Kidney capillary endothelial cell (primary cell): ENCODE results near the gene DPEP1.
"Not testable (repeated sequence)": the region's sequence is repeated elsewhere in the genome, so short reads cannot be mapped to it uniquely, and the experiment has no call there.

ENCODE experiments used
- DNase-seq: peaks from one replicate; pipeline ENCODE4 v3.0.0-alpha.2; 2018; ENCODE audit warnings: low spot score

DPEP1 gene

DNA sequence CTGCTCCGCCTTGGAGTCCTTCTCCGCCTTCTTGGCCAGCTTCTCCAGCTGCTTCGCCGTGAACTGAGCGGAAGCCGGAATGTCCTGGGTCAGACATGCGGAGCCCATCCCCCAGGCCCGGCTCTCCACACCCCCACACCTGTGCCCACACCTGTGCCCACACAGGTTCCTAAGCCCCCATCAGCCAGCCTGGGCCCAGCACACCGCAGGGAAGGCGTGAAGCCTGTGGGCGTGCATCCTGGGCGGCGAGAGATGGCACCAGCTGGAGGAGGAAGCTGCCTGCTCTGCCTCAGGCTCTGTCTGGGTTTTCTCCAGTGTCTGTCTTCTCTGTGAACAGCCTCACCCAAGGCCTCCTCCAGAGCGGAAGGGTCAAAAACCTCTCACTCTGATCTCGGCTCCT lies 38.1 kb downstream of the DPEP1 start:
- no peak for DNase-seq

DNA sequence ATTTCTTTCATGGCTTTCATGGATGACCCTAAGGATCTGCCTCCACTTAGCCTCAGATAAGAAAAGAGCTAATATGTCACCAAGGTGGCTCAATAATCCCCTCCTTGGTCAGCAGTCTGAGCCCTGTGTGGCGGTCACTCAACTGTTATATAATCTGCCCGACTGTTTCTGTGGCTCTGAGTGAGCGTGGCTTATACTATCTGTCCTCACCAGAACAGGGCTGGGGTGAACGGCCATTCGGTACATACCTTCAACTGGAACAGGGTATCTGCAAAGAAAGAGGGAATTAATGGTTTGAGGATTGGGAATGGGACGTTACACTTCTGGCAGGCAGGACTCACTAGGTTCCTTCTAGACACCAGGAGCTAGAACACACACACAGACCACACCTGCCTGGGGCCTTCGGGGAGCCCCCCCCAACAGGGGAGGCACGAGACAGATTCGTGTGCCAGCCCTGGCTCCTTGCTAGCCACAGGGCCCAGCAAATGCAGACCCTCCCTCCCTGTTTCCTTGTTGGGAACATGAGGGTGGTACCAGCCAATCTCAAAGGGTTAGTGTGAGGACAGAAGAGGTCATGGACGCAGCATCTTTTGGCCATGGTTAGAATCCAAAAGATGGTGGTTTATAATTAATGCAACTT lies 40.3 kb downstream of the DPEP1 start:
- DNase-seq: no peak

DNA sequence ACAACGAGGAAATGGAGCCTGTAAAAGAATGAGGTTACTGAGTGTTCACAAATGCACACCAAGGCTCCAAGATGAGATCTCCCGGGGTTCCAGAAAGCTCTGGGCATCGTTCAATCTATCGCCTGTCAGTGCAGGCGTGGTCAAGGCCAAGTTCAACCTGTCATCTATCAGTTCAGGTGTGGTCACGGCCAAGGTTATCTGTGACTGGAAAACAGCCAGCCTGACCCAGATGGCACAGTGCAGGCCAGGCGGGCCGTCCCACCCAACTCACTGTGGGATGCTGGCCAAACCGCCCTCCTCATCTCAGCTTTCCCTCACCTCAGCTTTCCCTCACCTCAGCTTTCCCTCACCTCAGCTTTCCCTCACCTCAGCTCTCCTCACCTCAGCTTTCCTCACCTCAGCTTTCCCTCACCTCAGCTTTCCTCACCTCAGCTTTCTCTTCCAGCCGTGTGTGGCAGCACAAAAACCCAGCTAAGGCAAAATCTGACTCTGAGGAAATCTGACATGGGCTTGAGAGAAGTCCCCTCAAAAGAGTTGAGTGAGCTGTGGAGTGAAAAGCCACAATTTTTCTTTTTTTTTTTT lies 41.7 kb downstream of the DPEP1 start:
- DNase-seq: no peak

GRCh38 chr16:89656435-89657121 lies 43.1 kb downstream of the DPEP1 start:
- DNase-seq: no peak

DNA sequence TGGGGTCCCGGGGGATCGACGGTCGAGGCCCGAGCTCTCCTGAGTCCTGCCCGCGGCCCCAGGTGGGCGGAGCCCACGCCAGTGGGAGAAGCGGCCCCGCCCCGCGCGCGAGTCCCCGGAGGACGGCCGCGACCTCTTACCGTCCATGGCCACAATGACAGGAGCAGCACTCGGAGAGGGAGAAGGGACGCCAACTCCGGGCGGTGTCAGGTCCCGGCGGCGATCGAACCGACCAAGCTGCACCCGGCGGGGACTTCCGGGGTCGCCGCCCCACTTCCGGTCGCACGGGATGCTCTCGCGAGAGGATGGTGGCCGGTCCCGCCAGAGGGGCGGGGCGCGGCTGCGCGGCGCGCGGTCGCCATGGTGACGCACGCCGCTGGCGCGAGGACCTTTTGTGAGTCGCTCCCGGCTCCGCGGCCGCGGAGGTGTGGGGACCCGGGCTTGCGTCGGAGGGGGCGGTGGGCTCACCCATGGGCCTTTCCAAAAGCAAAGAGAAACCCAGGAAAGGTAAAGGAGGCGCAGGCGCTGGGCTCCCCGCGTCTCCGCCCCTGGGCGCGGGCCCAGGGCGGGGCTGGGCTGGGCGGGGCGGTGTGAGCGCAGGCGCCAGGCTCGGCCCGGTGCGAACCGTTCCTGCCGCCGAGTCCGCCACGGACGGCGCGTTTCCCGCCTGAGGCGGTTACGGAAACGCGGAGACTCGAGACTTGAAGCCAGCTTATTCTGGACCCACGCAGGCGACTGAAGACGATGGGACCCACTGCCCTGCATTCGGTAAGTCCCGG lies 44.2 kb downstream of the DPEP1 start, which contains the start of the genes CHMP1A and SPATA33:
TSS of gene CHMP1A (minus strand) at position 267 of the 779 bp plus-strand sequence. CDS start at position 147, 120 bp downstream.
TSS of gene SPATA33 (plus strand) at position 395 of the 779 bp plus-strand sequence. CDS start at position 471, 76 bp downstream.
- peak; percentile 75 for DNase-seq

GRCh38 chr16:89658221-89658879 lies 44.9 kb downstream of the DPEP1 start:
- no peak for DNase-seq

GRCh38 chr16:89660146-89660545 lies 46.7 kb downstream of the DPEP1 start:
- no peak for DNase-seq

DNA sequence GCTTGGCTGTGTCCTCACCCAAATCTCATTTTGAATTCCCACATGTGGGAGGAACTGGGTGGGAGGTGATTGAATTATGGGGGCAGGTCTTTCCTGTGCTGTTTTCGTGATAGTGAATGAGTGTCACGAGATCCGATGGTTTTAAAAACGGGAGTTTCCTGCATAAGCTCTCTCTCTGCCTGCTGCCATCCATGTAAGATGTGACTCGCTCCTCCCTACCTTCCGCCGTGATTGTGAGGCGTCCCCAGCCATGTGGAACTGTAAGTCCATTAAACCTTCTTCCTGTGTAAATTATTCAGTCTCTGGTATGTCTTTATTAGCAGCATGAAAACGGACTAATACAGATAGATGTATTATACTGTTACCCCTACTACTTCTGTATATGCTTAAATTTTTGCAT lies 47.8 kb downstream of the DPEP1 start:
- no peak for DNase-seq

- not testable (repeated sequence) for DNase-seq
Observed at GRCh38 chr16:89664238-89664637, 50.8 kb downstream of the DPEP1 start.

- DNase-seq: not testable (repeated sequence)
Observed at GRCh38 chr16:89667000-89667399, 53.6 kb downstream of the DPEP1 start.

DNA sequence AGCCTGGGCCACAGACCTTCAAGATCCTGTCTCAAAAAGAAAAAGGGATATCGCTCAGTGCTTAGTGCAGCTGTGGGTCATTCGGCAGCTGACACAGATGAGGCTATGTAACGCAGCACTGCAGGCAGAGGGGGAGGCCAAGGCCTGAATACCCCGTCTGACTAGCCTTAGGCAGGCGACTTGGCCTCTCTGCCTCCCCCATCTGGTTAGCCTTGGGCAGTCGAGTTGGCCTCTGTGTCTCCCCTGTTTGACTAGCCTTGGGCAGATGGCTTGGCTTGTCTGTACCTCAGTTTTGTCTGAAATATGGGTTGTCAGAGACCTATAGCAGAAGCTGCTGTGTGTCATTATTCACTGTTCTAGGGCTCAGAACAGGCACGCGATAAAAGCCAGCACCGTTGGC lies 54.2 kb downstream of the DPEP1 start:
- DNase-seq: no peak

DNA sequence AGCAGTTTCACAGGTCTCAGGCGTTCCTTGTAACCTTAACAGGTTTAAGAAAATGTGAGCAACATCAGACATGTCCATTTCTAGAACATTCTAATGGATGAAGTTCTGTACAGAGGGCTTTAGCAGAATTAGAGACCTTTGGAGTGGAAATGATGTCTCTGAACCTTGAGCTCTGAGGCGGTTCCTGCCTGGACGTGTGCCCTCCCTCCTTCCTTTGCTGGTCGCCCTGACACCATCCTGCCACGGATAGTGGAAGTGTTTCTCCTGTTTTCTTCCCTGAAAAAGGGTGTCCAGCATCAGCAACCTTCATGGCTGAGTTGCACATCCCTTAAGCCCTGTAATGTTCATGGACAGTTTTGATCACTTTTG lies 55.3 kb downstream of the DPEP1 start:
- no peak for DNase-seq

- DNase-seq: no peak
Observed at GRCh38 chr16:89669755-89670154, 56.3 kb downstream of the DPEP1 start.

GRCh38 chr16:89670496-89671431 lies 57.3 kb downstream of the DPEP1 start:
- DNase-seq: no peak

DNA sequence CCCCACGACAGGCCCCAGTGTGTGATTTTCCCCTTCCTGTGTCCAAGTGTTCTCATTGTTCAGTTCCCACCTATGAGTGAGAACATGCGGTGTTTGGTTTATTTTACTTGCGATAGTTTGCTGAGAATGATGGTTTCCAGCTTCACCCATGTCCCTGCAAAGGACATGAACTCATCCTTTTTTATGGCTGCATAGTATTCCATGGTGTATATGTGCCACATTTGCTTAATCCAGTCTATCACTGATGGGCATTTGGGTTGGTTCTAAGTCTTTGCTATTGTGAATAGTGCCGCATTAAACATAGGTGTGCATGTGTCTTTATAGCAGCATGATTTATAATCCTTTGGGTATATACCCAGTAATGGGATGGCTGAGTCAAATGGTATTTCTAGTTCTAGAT lies 58.1 kb downstream of the DPEP1 start:
- not testable (repeated sequence) for DNase-seq

GRCh38 chr16:89672177-89672941 lies 58.9 kb downstream of the DPEP1 start:
- no peak for DNase-seq

DNA sequence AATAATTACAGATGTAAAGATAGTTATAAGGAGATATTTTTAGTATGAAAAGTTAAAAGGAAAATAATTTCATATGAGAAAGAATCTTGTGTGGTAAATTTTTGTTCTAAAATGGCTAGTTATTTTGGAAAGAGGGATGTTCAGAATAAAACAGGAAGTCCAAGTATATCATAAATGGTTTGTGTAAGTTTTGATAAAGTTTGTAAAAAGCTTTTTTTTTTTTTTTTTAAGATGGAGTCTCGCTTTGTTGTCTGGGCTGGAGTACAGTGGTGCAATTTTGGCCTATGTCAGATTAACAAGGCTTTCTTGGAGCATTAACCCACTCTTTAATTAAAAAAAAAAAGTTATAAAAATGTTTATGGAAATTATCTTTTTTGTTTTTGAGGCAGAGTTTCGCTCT lies 64.8 kb downstream of the DPEP1 start:
- no peak for DNase-seq

DNA sequence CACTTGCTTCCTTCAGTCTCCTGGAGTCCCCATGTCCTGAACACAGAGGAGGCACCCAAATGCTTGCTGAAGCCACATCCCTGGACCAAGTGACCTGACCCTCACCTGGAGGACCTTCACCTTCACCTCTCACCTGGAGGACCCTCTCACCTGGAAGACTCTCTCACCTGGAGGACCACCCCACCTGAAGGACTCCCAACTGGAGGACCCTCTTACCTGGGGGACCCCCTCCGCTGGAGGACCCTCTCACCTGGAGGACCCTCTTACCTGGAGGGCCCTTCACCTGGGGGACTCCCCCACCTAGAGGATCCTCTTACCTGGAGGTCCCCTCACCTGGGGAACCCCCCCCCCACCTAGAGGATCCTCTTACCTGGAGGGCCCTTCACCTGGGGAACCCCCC lies 72.5 kb downstream of the DPEP1 start:
- DNase-seq: no peak

- DNase-seq: peak; percentile 89
Observed at GRCh38 chr16:89686520-89687091, 73.2 kb downstream of the DPEP1 start, which contains the start of gene CDK10. Gene CDK10 (plus strand): TSS chr16:89686689. CDS start chr16:89686711, 22 bp downstream.
